Head of caudate nucleus (tissue), 42 donors: Measurements from ENCODE around the gene COG4.

Experiments used
- DNase-seq, 42 donors: peaks; one replicate each; pipeline versions ENCODE4 v3.0.0 to v3.0.0-alpha.2; 2020 to 2021; ENCODE audit warnings: mixed read lengths in 7 of 42
- intact Hi-C: fragments of 100-400 bp; cut with DNase I; formaldehyde crosslinking; loops from one replicate; pipeline ENCODE4 v1.15.0; 2022

The COG4 gene

GRCh38 chr16:70484867-70485266, 38.5 kb downstream of the COG4 start:
- intact Hi-C loops, result no loop called here

DNA sequence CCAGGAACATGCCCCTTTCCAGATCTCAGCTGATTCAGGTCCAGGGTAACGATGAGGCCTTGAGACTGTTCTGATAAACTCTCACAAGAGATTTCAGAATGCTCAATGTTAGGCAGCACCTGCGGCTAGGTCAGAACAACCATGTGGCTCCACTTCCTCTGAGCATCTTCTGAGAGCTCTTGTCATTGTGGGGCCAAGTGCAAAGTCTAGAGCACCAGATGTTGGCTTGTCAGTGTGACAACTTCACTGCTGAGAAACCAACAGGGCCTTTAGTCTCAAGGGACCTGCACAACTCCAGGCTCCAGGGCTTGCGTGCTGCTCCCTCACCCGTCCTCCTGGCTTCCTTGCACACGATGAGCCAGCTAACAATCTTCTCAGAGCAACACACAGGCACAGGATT, 39.9 kb downstream of the COG4 start:
- intact Hi-C loops, result no loop called here
- DNase-seq, result no peak

More at GRCh38 chr16:70484867-70485266, 38.5 kb downstream of the COG4 start:
- no peak for DNase-seq

DNA sequence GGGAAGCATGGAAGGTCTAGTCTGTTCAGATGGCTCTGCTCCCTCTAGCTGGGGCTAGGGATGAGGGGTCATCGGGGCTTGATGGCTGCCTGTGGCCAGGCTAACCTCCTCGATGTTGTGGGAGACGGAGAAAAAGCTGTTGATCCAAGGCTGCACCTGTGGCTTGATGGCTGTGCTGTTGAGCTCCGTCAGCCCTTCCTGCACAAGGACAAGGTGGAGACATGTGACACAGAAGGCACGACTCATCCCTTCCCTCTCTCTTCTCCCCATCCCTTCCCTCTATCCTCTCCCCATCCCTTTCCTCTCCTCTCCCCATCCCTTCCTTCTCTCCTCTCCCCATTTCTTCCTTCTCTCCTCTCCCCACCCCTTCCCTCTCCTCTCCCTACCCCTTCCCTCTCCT, 40.7 kb downstream of the COG4 start:
- intact Hi-C loops, result no loop called here
- no peak for DNase-seq

- DNase-seq, result no peak
- intact Hi-C loops, result no loop called here
Observed at GRCh38 chr16:70481929-70482536, 41.3 kb downstream of the COG4 start.

GRCh38 chr16:70480127-70481105, 42.9 kb downstream of the COG4 start:
- no peak for DNase-seq
- intact Hi-C loops, result no loop called here

DNA sequence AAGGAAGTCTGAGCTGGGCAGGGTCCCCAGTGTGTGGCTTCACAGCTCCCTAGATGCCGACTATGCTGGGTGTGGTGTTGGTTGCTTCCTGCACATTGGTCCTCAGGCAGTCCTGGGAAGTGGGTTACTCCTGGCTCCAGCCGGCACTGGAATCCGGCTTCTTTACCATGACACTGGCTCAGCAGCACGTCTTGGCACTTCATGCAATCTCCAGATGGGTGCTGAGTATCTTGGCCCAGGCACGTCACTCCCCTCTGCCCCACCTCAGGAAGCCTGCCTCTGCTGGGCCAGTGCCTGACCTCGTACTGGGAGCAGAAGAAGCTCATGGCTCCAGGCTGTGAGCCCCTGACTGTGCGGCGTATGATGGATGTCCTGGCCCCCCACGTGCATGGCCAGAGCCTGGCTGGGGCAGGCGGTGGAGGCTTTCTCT, 44.4 kb downstream of the COG4 start:
- no peak for DNase-seq
- intact Hi-C loops, result no loop called here

DNA sequence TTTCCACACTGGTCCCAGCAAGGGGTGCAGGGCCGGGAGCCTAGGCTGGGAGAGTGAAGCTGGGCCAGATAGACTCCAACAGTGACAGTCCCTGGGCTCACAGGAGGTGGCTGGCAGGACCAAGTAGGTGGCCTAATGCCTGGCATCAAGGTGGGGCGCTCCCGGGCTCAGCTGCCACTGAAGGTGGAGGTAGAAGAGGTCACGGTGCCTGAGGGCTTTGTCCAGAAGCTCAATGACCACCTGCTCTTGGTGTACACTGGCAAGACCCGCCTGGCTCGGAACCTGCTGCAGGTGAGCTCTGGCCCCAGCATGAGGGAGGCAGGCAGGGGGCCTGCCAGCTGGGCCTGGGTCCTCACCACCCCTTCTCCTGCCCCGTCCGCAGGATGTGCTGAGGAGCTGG, 45.2 kb downstream of the COG4 start:
- intact Hi-C loops, result no loop called here
- DNase-seq, result no peak

DNA sequence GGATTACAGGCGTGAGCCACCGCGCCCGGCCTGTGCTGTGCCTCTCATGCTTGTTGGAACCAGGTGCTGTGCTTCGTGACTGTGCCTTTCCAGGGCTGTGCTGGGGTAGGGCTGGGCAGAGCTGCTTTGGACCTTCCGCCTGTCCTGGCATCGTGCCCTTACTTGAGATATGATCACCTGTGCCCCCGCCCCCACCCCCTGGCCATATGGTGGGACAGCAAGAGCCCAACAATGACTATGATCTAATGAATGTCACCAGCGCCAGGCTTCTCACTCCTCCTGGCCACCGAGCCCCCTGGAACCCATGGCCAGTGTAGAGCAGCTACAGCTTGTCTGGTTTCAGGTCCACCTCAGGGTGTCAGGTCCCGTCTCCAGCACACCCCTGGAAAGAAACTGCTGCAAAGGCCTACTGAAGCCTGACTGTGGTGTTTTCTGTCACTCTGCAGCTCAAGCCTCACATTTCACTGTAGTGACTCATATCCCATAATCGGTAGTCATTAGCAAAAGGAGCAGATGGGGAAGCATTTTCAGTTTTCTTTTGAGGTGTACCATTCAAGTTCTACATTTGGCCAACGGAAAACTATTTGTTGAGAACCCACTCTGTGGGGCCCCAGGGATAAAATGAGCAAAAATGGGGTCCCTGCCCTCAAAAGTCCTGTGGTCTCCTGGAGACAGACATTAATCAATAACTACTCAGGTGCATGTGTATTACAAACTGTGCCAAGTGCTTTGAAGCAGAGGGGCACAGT, 46.9 kb downstream of the COG4 start:
- intact Hi-C loops, result no loop called here
- peak in 6 of 42 donors; percentile 12 to 43 (median 22) for DNase-seq

- DNase-seq, result no peak
- intact Hi-C loops, result no loop called here
Observed at GRCh38 chr16:70475054-70475871, 48.1 kb downstream of the COG4 start.

GRCh38 chr16:70474320-70475053, 48.9 kb downstream of the COG4 start:
- DNase-seq, result no peak
- intact Hi-C loops, result no loop called here

GRCh38 chr16:70473446-70474319, 49.7 kb downstream of the COG4 start:
- no peak for DNase-seq
- intact Hi-C loops, result no loop called here

DNA sequence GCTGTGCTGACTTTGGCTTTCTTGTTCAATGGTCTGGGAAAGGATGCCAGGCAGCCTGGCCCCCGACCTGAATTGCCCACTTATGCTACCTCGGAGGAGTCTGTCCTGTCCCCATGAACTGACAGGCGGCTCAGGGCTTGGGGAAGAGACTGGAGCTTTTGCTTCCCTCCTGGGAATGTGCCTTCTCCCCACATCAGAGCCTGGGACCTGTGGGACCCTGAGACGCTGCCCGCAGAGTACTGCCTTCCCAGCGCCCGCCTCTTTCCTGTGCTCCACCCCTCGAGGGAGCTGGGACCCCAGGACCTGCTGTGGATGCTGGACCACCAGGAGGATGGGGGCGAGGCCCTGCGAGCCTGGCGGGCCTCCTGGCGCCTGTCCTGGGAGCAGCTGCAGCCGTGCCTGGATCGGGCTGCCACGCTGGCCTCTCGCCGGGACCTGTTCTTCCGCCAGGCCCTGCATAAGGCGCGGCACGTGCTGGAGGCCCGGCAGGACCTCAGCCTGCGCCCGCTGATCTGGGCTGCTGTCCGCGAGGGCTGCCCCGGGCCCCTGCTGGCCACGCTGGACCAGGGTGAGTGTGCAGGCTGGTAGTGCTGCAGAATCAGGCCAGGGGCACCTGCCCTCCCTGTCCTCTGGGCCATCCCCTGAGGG, 50.4 kb downstream of the COG4 start:
- intact Hi-C loops, result no loop called here
- no peak for DNase-seq

GRCh38 chr16:70470927-70471341, 52.4 kb downstream of the COG4 start:
- DNase-seq, result peak in 28 of 42 donors; percentile 6 to 63 (median 28)
- intact Hi-C loops, result no loop called here

DNA sequence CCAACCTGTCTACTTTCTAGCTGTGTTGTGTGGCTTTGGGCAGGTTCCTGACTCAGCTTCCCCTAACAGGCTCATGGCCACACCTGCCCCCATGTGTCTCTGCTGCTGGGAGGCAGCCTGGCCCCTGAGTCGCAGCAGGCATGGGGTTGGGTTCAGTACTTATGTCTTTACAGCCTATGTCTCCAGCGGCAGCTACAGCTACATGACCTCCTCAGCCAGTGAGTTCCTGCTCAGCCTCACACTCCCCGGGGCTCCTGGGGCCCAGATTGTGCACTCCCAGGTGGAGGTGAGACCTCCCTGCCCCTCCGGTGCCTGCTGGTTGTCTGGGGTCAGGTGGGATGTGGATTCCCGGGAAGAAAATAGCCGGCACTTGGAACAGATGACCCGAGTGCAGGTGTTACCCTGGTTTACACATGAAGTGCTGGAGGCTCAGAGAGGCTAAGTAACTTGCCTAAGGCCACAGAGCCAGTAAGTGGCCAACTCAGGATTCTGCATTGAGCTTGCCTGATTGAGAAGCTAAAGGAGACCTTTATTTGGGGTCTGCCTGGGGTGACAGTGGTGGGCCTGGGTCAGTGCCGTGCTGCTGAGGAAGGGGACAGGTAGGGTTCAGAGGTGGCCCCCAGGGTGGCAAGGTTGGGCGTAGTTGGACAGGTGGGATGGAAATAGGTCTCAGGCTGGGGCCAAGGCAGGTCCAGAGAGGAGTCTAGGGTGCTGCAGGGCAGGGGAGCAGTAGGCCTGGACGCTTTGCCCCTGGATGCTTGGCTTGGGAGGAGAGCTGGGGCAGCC, 53.0 kb downstream of the COG4 start:
- intact Hi-C loops, result no loop called here
- DNase-seq, result no peak

GRCh38 chr16:70468776-70469525, 54.4 kb downstream of the COG4 start:
- no peak for DNase-seq
- intact Hi-C loops, result no loop called here
